H1 (cell line): ENCODE data around the gene FAM171A1. TPM values are rescaled to one million over a fixed set of nuclear protein-coding genes. Genes with fewer than 3 reads are reported as not detected.

Experiments
- CTCF ChIA-PET: fragments of 300-600 bp; sonication (Branson Sonifier 250); formaldehyde crosslinking; loops from one replicate; lab custom pipeline; 2021; ENCODE audit not compliant: partially characterized antibody; lab: Charles Lee
- POLR2A ChIA-PET: fragments of 300-600 bp; sonication (Branson Sonifier 250); formaldehyde crosslinking; loops from one replicate; lab custom pipeline; 2021; ENCODE audit warnings: inconsistent platforms; ENCODE audit not compliant: partially characterized antibody; lab: Charles Lee
- DNase-seq, 2 experiments: peaks; one replicate each; pipeline versions ENCODE4 v3.0.0 to v3.0.0-alpha.2; 2010 to 2022; ENCODE audit warnings: low spot score in 2 of 2, low read depth in 1 of 2, mixed read lengths in 1 of 2
- FAIRE-seq: peaks from 2 replicates; lab custom pipeline; 2011; peaks lifted over from hg19 to GRCh38; lab: Jason Lieb, UNC
- H2AFZ ChIP-seq: 2 replicates; pipeline ENCODE4 v1.8.1; 2012; ENCODE audit warnings: low read length, inconsistent platforms
- H2AK5ac ChIP-seq: 2 replicates; pipeline ENCODE4 v1.6.1; 2013; ENCODE audit warnings: low read depth, low read length
- H2BK120ac ChIP-seq: replicated peaks from 2 replicates; pipeline ENCODE3; 2013; ENCODE audit warnings: low read depth, low read length, inconsistent platforms
- H2BK12ac ChIP-seq: 2 replicates; pipeline ENCODE4 v1.6.1; 2013; ENCODE audit warnings: low read depth, low read length
- H2BK15ac ChIP-seq: 2 replicates; pipeline ENCODE4 v1.6.1; 2013; ENCODE audit warnings: low read length
- H2BK20ac ChIP-seq: 2 replicates; pipeline ENCODE4 v1.6.1; 2013; ENCODE audit warnings: low read length
- H2BK5ac ChIP-seq: 2 replicates; pipeline ENCODE4 v1.6.1; 2013; ENCODE audit warnings: low read depth, low read length
- H3K14ac ChIP-seq: 2 replicates; pipeline ENCODE4 v1.6.1; 2013; ENCODE audit warnings: inconsistent platforms; ENCODE audit not compliant: insufficient read length
- H3K18ac ChIP-seq: 2 replicates; pipeline ENCODE4 v1.6.1; 2013; ENCODE audit warnings: low read length; ENCODE audit errors: extremely low read depth
- H3K23ac ChIP-seq: 2 replicates; pipeline ENCODE4 v1.6.1; 2013; ENCODE audit warnings: inconsistent platforms; ENCODE audit not compliant: insufficient read length
- H3K23me2 ChIP-seq: 2 replicates; pipeline ENCODE4 v1.6.1; 2013; ENCODE audit warnings: low read depth, low read length
- H3K27ac ChIP-seq: 2 replicates; pipeline ENCODE4 v1.6.1; 2011; ENCODE audit warnings: low read depth, low read length, inconsistent platforms
- H3K27me3 ChIP-seq, 4 experiments: replicated peaks in 1 of 4; 1 replicate in 1 of 4; 2 replicates in 3 of 4; pipeline versions ENCODE4 v1.6.1 to v1.8.1; 2011 to 2013; ENCODE audit warnings: low read length in 3 of 4, mild to moderate bottlenecking in 3 of 4, inconsistent platforms in 2 of 4, mixed read lengths in 2 of 4, moderate library complexity in 1 of 4; ENCODE audit not compliant: control insufficient read depth in 3 of 4, insufficient read depth in 3 of 4; ENCODE audit errors: extremely low read depth in 1 of 4
- H3K36me3 ChIP-seq, 4 experiments: 2 replicates each; pipeline versions ENCODE4 v1.6.1 to v1.8.1; 2011 to 2013; ENCODE audit warnings: mild to moderate bottlenecking in 4 of 4, low read length in 3 of 4, moderate library complexity in 2 of 4, control low read depth in 1 of 4, inconsistent platforms in 1 of 4; ENCODE audit not compliant: insufficient read depth in 4 of 4, control insufficient read depth in 2 of 4
- H3K4ac ChIP-seq: replicated peaks from 2 replicates; pipeline ENCODE3; 2013; ENCODE audit warnings: low read length, low read depth, mixed read lengths, inconsistent platforms; ENCODE audit not compliant: insufficient read length
- H3K4me1 ChIP-seq, 4 experiments: replicated peaks in 1 of 4; 1 replicate in 1 of 4; 2 replicates in 3 of 4; pipeline versions ENCODE4 v1.6.1 to v1.8.1; 2011 to 2013; ENCODE audit warnings: low read length in 3 of 4, inconsistent platforms in 2 of 4, mixed read lengths in 1 of 4; ENCODE audit not compliant: insufficient read depth in 4 of 4, control insufficient read depth in 3 of 4
- H3K4me2 ChIP-seq, 2 experiments: 2 replicates each; pipeline versions ENCODE4 v1.6.1 to v1.8.1; 2011 to 2013; ENCODE audit warnings: low read depth in 2 of 2, low read length in 2 of 2, control low read depth in 1 of 2, inconsistent platforms in 1 of 2, mild to moderate bottlenecking in 1 of 2; ENCODE audit not compliant: insufficient read depth in 1 of 2
- H3K4me3 ChIP-seq, 4 experiments: fragments of 200-600, 300-600 bp in 1 of 4; sonication (generic), shearing (Covaris generic), sonication (Bioruptor Twin) in 1 of 4; 2 replicates each; pipeline versions ENCODE4 v1.5.1 to v1.8.1; 2011 to 2016; ENCODE audit warnings: low read length in 4 of 4, low read depth in 3 of 4, control low read depth in 2 of 4, inconsistent platforms in 2 of 4, mild to moderate bottlenecking in 2 of 4, mixed read lengths in 1 of 4, moderate library complexity in 1 of 4; ENCODE audit not compliant: insufficient read depth in 2 of 4; ENCODE audit errors: extremely low read depth in 1 of 4
- H3K56ac ChIP-seq: replicated peaks from 2 replicates; pipeline ENCODE3; 2013; ENCODE audit warnings: low read depth, mild to moderate bottlenecking, mixed read lengths, low read length, inconsistent platforms; ENCODE audit not compliant: insufficient read length
- H3K79me1 ChIP-seq: 2 replicates; pipeline ENCODE4 v1.6.1; 2013; ENCODE audit warnings: low read depth, low read length, control low read depth
- H3K79me2 ChIP-seq, 2 experiments: 2 replicates each; pipeline versions ENCODE4 v1.6.1 to v1.8.1; 2012 to 2013; ENCODE audit warnings: low read length in 2 of 2, mild to moderate bottlenecking in 2 of 2, inconsistent platforms in 1 of 2; ENCODE audit not compliant: insufficient read depth in 2 of 2, control insufficient read depth in 1 of 2
- H3K9ac ChIP-seq, 4 experiments: replicated peaks in 1 of 4; 1 replicate in 1 of 4; 2 replicates in 3 of 4; pipeline versions ENCODE4 v1.6.1 to v1.8.1; 2011 to 2013; ENCODE audit warnings: low read depth in 3 of 4, low read length in 3 of 4, control low read depth in 2 of 4, mild to moderate bottlenecking in 2 of 4, moderate library complexity in 2 of 4, inconsistent platforms in 1 of 4; ENCODE audit errors: extremely low read depth in 1 of 4
- H3K9me3 ChIP-seq, 2 experiments: 2 replicates each; pipeline versions ENCODE4 v1.6.1 to v1.8.1; 2012 to 2013; ENCODE audit warnings: mild to moderate bottlenecking in 2 of 2, moderate library complexity in 2 of 2, control low read depth in 1 of 2, inconsistent platforms in 1 of 2, low read depth in 1 of 2, low read length in 1 of 2, mixed read lengths in 1 of 2; ENCODE audit not compliant: insufficient read depth in 2 of 2
- H4K20me1 ChIP-seq, 2 experiments: replicated peaks in 1 of 2; 2 replicates each; pipeline versions ENCODE3 to v1.8.1; 2011 to 2013; ENCODE audit warnings: inconsistent platforms in 2 of 2, low read length in 2 of 2, mild to moderate bottlenecking in 1 of 2; ENCODE audit not compliant: insufficient read depth in 2 of 2, control insufficient read depth in 1 of 2
- H4K5ac ChIP-seq: 2 replicates; pipeline ENCODE4 v1.6.1; 2013; ENCODE audit warnings: low read length, low read depth, mixed read lengths, inconsistent platforms; ENCODE audit not compliant: insufficient read length
- H4K8ac ChIP-seq: 2 replicates; pipeline ENCODE4 v1.8.0; 2013; ENCODE audit warnings: mild to moderate bottlenecking, moderate library complexity, low read length, inconsistent platforms; ENCODE audit not compliant: insufficient read depth; ENCODE audit errors: extremely low read depth
- H4K91ac ChIP-seq: replicated peaks from 2 replicates; pipeline ENCODE3; 2013; ENCODE audit warnings: low read length, mixed read lengths, inconsistent platforms; ENCODE audit not compliant: insufficient read length
- CREB1 ChIP-seq: IDR thresholded peaks from 2 replicates; pipeline ENCODE4 v1.6.1; 2012; ENCODE audit warnings: inconsistent platforms
- E2F6 ChIP-seq: IDR thresholded peaks from 2 replicates; pipeline ENCODE4 v1.6.1; 2012; ENCODE audit warnings: inconsistent platforms
- EZH2 ChIP-seq: fragments of 200-600 bp; sonication (generic); IDR thresholded peaks from 2 replicates; pipeline ENCODE4 v1.7.1; 2012; ENCODE audit warnings: low read depth, mild to moderate bottlenecking, moderate library complexity, low read length, inconsistent platforms; ENCODE audit not compliant: severe bottlenecking
- FOSL1 ChIP-seq: IDR thresholded peaks from 2 replicates; pipeline ENCODE4 v1.6.1; 2011; ENCODE audit warnings: mild to moderate bottlenecking, low read depth, low read length, moderate library complexity; ENCODE audit not compliant: insufficient read depth
- RAD21 ChIP-seq, 2 experiments: IDR thresholded peaks in 1 of 2; conservative IDR thresholded peaks in 1 of 2; 2 replicates each; pipeline ENCODE4 v1.6.1; 2011; ENCODE audit warnings: low read depth in 2 of 2, low read length in 2 of 2, improper control_type of control experiment in 1 of 2, inconsistent platforms in 1 of 2, mild to moderate bottlenecking in 1 of 2, moderate library complexity in 1 of 2
- SIRT6 ChIP-seq: IDR thresholded peaks from one replicate; pipeline ENCODE4 v1.7.1; 2012; ENCODE audit warnings: low read length, inconsistent platforms
- YY1 ChIP-seq: IDR thresholded peaks from 2 replicates; pipeline ENCODE4 v1.6.1; 2011; ENCODE audit warnings: low read depth, mild to moderate bottlenecking, low read length
- WGBS, 2 experiments: shearing (Covaris generic) in 1 of 2; methylation state at CpG; one replicate each; pipeline versions ENCODE4 v1.1.6 to v1.1.7; 2013 to 2015; ENCODE audit warnings: low lambda C conversion rate in 2 of 2, mixed read lengths in 2 of 2, inconsistent platforms in 1 of 2, low coverage in 1 of 2, missing lambda C conversion rate in 1 of 2; ENCODE audit not compliant: insufficient replicate concordance in 2 of 2, insufficient coverage in 1 of 2, insufficient read length in 1 of 2; ENCODE audit errors: extremely low coverage in 1 of 2, missing lambda C conversion rate in 1 of 2; 5-methylcytosine and 5-hydroxymethylcytosine counted together
- polyA plus RNA-seq, 7 experiments: library from polyadenylated mRNA; depleted of rRNA in 3 of 7; stranded (reverse) in 5 of 7; unstranded in 2 of 7; fragments of >200 nt in 5 of 7; fragments of 200-250 nt in 2 of 7; gene quantifications; 1 replicate in 5 of 7; 2 replicates in 1 of 7; 4 replicates in 1 of 7; pipeline versions ENCODE4 v1.2.1 to v1.2.3, GENCODE V29; 2011 to 2013; ENCODE audit warnings: missing spikeins in 2 of 7, mixed read lengths in 2 of 7
- total RNA-seq: library from RNA; stranded (reverse); fragmentation: NEBNext Ultra II Directional; extraction: Animal tissue kit (Norgen Biotek cat#: 25700); gene quantifications from 2 replicates; pipeline ENCODE4 v1.2.1, GENCODE V29; 2021
- TF ChIP-seq, protein P1 (sequence below): IDR thresholded peaks from 2 replicates; pipeline ENCODE4 v1.6.1; 2012; ENCODE audit warnings: inconsistent platforms

Gene FAM171A1
- total and polyA plus RNA-seq, 2 of the 8 experiments (the other 6 are each of a cell fraction or from before 2014, with no cell fraction given): 26.6 to 42.1 TPM

DNA sequence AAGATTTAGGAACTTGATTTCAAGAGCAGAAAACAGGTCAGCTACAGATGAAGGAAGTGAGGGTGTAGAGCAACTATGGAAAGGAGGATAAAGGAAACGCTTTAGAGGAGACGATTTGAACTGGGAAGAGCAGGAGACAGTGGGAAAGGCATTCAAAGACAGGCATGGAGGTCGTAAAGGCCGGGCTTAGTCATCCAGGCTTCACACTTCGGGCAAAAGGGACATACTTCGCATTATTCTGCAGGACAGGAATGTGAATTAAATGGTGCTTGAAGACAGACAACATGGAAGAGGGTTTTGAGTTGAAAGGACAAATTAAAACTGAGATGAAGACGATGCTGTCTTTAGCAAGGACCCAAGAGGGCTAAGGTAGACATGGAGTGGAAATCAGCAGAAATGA, 8.1 kb downstream of the FAM171A1 start:
- TF ChIP-seq RAD21 (IDR thresholded peaks at IDR 0.05 in 1 of 2, conservative IDR thresholded peaks at IDR 0.05 in 1 of 2; ENCODE audit: low read depth in 2 of 2, low read length in 2 of 2) (no peak), CREB1 (no peak), SIRT6 (no peak), YY1 (no peak), EZH2 (no peak), FOSL1 (no peak), E2F6 (no peak)
- TF ChIP-seq, protein P1, sequence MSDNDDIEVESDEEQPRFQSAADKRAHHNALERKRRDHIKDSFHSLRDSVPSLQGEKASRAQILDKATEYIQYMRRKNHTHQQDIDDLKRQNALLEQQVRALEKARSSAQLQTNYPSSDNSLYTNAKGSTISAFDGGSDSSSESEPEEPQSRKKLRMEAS: no peak
- Histone ChIP-seq H2BK15ac (no peak overlapping the region), H3K36me3 (no peaks in the 10 kb centered on the region), H2BK12ac (no peak overlapping the region), H2AFZ (no peak overlapping the region), H3K9me3 (no peaks in the 10 kb centered on the region; a peak in 1 of 4 replicates), H3K23ac (no peak overlapping the region), H3K4me2 (no peak overlapping the region), H3K56ac (no peak overlapping the region), H2AK5ac (no peak overlapping the region), H4K5ac (no peak overlapping the region), H2BK120ac (no peak overlapping the region), H3K79me1 (peaks cover 17% of the 10 kb centered on the region), H3K27me3 (no peaks in the 10 kb centered on the region), H3K9ac (no peak overlapping the region), H3K4me3 (no peak overlapping the region), H4K20me1 (peaks cover 0 to 2% of the 10 kb centered on the region in 2 experiments), H3K4me1 (peaks cover 0 to 5% (median 0%) of the 10 kb centered on the region in 4 experiments; a peak in 2 of 7 replicates), H4K8ac (no peak overlapping the region), H4K91ac (no peak overlapping the region), H2BK20ac (no peak overlapping the region), H3K14ac (no peak overlapping the region), H3K79me2 (peaks cover 0 to 64% of the 10 kb centered on the region in 2 experiments; a peak in 3 of 4 replicates), H3K23me2 (no peaks in the 10 kb centered on the region), H3K18ac (no peak overlapping the region), H3K27ac (no peak overlapping the region), H2BK5ac (no peak overlapping the region), H3K4ac (no peak overlapping the region)
- WGBS, 2 experiments: 93% methylated on average over 7 of the region's 7 CpGs; no CpG with 5 or more reads in 1 of the 2 experiments
- FAIRE-seq (no peak), DNase-seq (no peak)
- POLR2A ChIA-PET: interaction anchor here (0.6 to 0.8 kb wide), 2 partner anchors 16 to 22 kb away, joined by 4 to 6 read pairs; no protein-coding TSS in a partner anchor
- CTCF ChIA-PET: interaction anchor here (0.6 to 1.6 kb wide), 2 partner anchors 62 to 177 kb away, joined by 3 to 4 read pairs; no protein-coding TSS in a partner anchor
